Activated T-cell treated with anti-CD3 and anti-CD28 coated beads, Interleukin-2, amount 50 U/mL, for 24 hours (primary cell): Measurements from ENCODE around the gene CWC25.
A peak's percentile ranks its signal among the peaks of the same experiment; 100 is the strongest.
"Not testable (repeated sequence)": the region's sequence is repeated elsewhere in the genome, so short reads cannot be mapped to it uniquely, and the experiment has no call there.

Experiments
- DNase-seq: peaks from one replicate; pipeline ENCODE4 v3.0.0-alpha.2; 2020
- H3K27ac Mint-ChIP-seq: 2 replicates; pipeline ENCODE4 v1.8.0; 2020; ENCODE audit warnings: mild to moderate bottlenecking, mixed read lengths
- H3K27me3 Mint-ChIP-seq: 2 replicates; pipeline ENCODE4 v1.8.0; 2020; ENCODE audit warnings: mixed read lengths
- H3K36me3 Mint-ChIP-seq: 2 replicates; pipeline ENCODE4 v1.8.0; 2020; ENCODE audit warnings: low read depth, mixed read lengths
- H3K4me1 Mint-ChIP-seq: 2 replicates; pipeline ENCODE4 v1.8.0; 2020; ENCODE audit warnings: low read depth, mixed read lengths
- H3K4me3 Mint-ChIP-seq: 2 replicates; pipeline ENCODE4 v1.8.0; 2020; ENCODE audit warnings: mild to moderate bottlenecking, moderate library complexity, mixed read lengths
- H3K9me3 Mint-ChIP-seq: 2 replicates; pipeline ENCODE4 v1.8.0; 2020; ENCODE audit warnings: mixed read lengths

The CWC25 gene

GRCh38 chr17:38809828-38810227 is 15.3 kb downstream of the CWC25 start:
- no peaks in the 10 kb centered on the region for H3K4me1 Mint-ChIP-seq
- DNase-seq, result no peak
- peaks cover 91% of the 10 kb centered on the region for H3K36me3 Mint-ChIP-seq
- H3K4me3 Mint-ChIP-seq, result no peak overlapping the region
- H3K27me3 Mint-ChIP-seq, result no peaks in the 10 kb centered on the region
- H3K27ac Mint-ChIP-seq, result no peak overlapping the region
- no peaks in the 10 kb centered on the region for H3K9me3 Mint-ChIP-seq

DNA sequence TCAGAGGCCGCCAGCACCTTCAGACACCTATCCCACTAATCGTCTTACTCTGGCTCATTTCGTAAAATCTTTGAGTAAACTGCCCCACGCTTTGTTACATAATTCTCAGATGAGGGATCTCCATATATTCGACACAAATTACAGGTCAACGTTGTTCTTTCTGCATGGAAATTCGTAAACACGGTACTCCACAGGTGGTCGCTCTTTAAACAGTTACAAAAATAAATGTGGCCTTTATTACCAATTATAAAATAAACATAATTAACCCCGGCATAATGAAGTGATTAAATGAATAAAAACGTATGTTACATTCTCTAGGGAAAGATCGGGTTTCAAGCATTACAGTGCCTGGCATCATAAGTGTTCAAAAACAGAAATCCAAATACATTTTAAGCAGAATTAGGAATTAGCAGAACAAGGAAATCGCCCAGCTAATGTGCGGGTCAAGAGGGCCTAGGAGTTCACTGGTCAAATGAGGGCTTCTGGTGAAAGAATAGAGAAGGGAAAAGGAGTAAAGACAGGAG is 24.8 kb downstream of the CWC25 start:
- Mint-ChIP-seq H3K4me3 (peak overlapping the region; percentile 81), H3K36me3 (peaks cover 80% of the 10 kb centered on the region), H3K27ac (peak overlapping the region; percentile 89), H3K4me1 (peaks cover 41% of the 10 kb centered on the region), H3K27me3 (no peaks in the 10 kb centered on the region), H3K9me3 (no peaks in the 10 kb centered on the region)
- no peak for DNase-seq

DNA sequence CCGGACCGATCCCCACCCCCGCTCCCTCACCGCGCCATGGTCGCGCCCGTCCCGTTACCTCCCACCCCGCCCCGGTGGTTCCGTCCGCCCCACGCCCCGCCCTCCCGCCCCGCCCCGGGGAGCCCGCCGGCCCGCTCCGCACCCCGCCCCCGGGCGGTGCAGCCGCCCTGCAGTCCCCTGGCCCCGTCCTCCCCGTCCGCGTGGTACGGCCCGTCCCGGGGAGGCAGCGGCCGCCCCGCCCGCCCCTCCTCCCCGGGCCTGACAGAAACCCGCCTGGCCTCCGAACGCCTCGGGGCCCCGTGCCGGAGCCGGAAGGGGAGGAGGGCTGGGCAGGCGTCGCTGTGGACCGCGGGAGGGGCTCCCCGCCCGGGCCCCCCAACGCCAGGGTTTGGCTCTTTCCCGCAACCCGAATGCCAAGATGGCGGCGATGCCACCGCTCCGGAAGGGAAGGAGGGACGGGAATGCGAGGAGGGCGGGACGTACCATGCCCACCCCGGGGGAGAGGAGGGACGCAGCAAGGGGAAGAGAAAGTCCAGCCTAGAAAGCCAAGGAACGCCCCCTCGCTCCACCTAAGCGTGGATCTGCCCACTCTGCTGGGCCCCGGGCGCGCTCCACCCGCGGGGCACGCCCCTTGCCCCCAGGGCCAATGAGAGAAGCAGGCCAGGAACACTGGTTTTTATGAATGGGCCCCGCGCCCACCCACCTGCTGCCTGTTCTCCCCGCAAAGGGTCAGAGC is 25.5 kb downstream of the CWC25 start, which contains the start of gene PIP4K2B:
Gene PIP4K2B, minus strand, starts transcription at position 56 of the 736 bp plus-strand sequence. CDS start 132 bp downstream, outside the sequence.
- H3K4me3 Mint-ChIP-seq, result peak within 1 kb of the TSS; percentile 89
- peaks cover 43% of the 10 kb centered on the region for H3K4me1 Mint-ChIP-seq

GRCh38 chr17:38798614-38799500 is 26.3 kb downstream of the CWC25 start:
- Mint-ChIP-seq H3K27me3 (no peaks in the 10 kb centered on the region), H3K9me3 (no peaks in the 10 kb centered on the region), H3K36me3 (peaks cover 75% of the 10 kb centered on the region), H3K27ac (peak overlapping the region; percentile 95), H3K4me3 (peak overlapping the region; percentile 89), H3K4me1 (peaks cover 49% of the 10 kb centered on the region)
- DNase-seq, result peak; percentile 71

More for the DNA sequence above, 25.5 kb downstream of the CWC25 start, which contains the start of gene PIP4K2B:
- H3K36me3 Mint-ChIP-seq, result peaks cover 76% of the 10 kb centered on the region
- H3K9me3 Mint-ChIP-seq, result no peaks in the 10 kb centered on the region
- no peaks in the 10 kb centered on the region for H3K27me3 Mint-ChIP-seq
- H3K27ac Mint-ChIP-seq, result peak within 1 kb of the TSS; percentile 95
- peak; percentile 91 for DNase-seq

GRCh38 chr17:38797828-38798227 is 27.3 kb downstream of the CWC25 start:
- no peaks in the 10 kb centered on the region for H3K27me3 Mint-ChIP-seq
- no peak for DNase-seq
- H3K36me3 Mint-ChIP-seq, result peaks cover 69% of the 10 kb centered on the region
- H3K27ac Mint-ChIP-seq, result peak overlapping the region; percentile 95
- H3K4me1 Mint-ChIP-seq, result peaks cover 52% of the 10 kb centered on the region
- H3K9me3 Mint-ChIP-seq, result no peaks in the 10 kb centered on the region
- peak overlapping the region; percentile 89 for H3K4me3 Mint-ChIP-seq

GRCh38 chr17:38797158-38797490 is 28.0 kb downstream of the CWC25 start:
- peak overlapping the region; percentile 95 for H3K27ac Mint-ChIP-seq
- H3K4me1 Mint-ChIP-seq, result peaks cover 57% of the 10 kb centered on the region
- H3K4me3 Mint-ChIP-seq, result peak overlapping the region; percentile 89
- no peaks in the 10 kb centered on the region for H3K27me3 Mint-ChIP-seq
- no peaks in the 10 kb centered on the region for H3K9me3 Mint-ChIP-seq
- H3K36me3 Mint-ChIP-seq, result peaks cover 68% of the 10 kb centered on the region
- DNase-seq, result no peak

GRCh38 chr17:38796451-38797157 is 28.5 kb downstream of the CWC25 start:
- Mint-ChIP-seq H3K4me3 (no peak overlapping the region), H3K9me3 (no peaks in the 10 kb centered on the region), H3K27ac (peak overlapping the region; percentile 95), H3K36me3 (peaks cover 65% of the 10 kb centered on the region), H3K4me1 (peaks cover 59% of the 10 kb centered on the region), H3K27me3 (no peaks in the 10 kb centered on the region)
- DNase-seq, result no peak

DNA sequence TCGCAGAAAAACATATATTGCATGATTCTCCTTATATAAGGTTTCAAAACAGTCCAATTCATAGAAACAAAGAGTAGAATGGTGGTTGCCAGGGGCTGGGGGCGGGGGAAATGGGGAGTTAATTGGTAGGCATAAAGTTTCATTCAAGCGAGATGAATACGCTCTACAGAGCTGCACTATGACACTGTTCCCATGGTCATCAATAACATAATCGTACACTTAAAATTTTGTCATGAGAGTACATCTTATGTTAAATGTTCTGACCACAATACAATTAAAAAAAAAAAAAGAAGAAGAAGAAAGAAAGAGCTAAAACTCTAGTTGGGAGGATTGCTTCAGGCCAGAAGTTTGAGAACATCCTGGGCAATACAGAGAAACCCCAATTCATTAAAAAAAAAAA is 30.9 kb downstream of the CWC25 start:
- no peak overlapping the region for H3K27ac Mint-ChIP-seq
- H3K4me3 Mint-ChIP-seq, result no peak overlapping the region
- peaks cover 59% of the 10 kb centered on the region for H3K4me1 Mint-ChIP-seq

GRCh38 chr17:38791162-38791561 is 34.0 kb downstream of the CWC25 start:
- DNase-seq, result no peak
- H3K27ac Mint-ChIP-seq, result no peak overlapping the region
- H3K4me1 Mint-ChIP-seq, result peaks cover 34% of the 10 kb centered on the region
- H3K9me3 Mint-ChIP-seq, result no peaks in the 10 kb centered on the region
- no peak overlapping the region for H3K4me3 Mint-ChIP-seq
- peaks cover 53% of the 10 kb centered on the region for H3K36me3 Mint-ChIP-seq
- no peaks in the 10 kb centered on the region for H3K27me3 Mint-ChIP-seq

More for the DNA sequence above, 30.9 kb downstream of the CWC25 start:
- H3K9me3 Mint-ChIP-seq, result no peaks in the 10 kb centered on the region
- no peak for DNase-seq
- H3K36me3 Mint-ChIP-seq, result peaks cover 60% of the 10 kb centered on the region
- H3K27me3 Mint-ChIP-seq, result no peaks in the 10 kb centered on the region

- Mint-ChIP-seq H3K4me1 (peaks cover 26% of the 10 kb centered on the region), H3K36me3 (peaks cover 53% of the 10 kb centered on the region)
- H3K27me3 Mint-ChIP-seq, H3K9me3 Mint-ChIP-seq, DNase-seq, H3K4me3 Mint-ChIP-seq, H3K27ac Mint-ChIP-seq: not testable (repeated sequence)
These were observed 34.9 kb downstream of the CWC25 start for GRCh38 chr17:38790148-38790707.

GRCh38 chr17:38789185-38789584 is 35.9 kb downstream of the CWC25 start:
- DNase-seq, result no peak
- no peaks in the 10 kb centered on the region for H3K27me3 Mint-ChIP-seq
- peaks cover 58% of the 10 kb centered on the region for H3K36me3 Mint-ChIP-seq
- H3K27ac Mint-ChIP-seq, result no peak overlapping the region
- no peak overlapping the region for H3K4me3 Mint-ChIP-seq
- H3K4me1 Mint-ChIP-seq, result peaks cover 21% of the 10 kb centered on the region
- no peaks in the 10 kb centered on the region for H3K9me3 Mint-ChIP-seq

GRCh38 chr17:38787999-38788398 is 37.1 kb downstream of the CWC25 start:
- H3K4me1 Mint-ChIP-seq, result peaks cover 15% of the 10 kb centered on the region
- H3K9me3 Mint-ChIP-seq, DNase-seq, H3K27ac Mint-ChIP-seq, H3K4me3 Mint-ChIP-seq, H3K27me3 Mint-ChIP-seq: not testable (repeated sequence)
- peaks cover 63% of the 10 kb centered on the region for H3K36me3 Mint-ChIP-seq

DNA sequence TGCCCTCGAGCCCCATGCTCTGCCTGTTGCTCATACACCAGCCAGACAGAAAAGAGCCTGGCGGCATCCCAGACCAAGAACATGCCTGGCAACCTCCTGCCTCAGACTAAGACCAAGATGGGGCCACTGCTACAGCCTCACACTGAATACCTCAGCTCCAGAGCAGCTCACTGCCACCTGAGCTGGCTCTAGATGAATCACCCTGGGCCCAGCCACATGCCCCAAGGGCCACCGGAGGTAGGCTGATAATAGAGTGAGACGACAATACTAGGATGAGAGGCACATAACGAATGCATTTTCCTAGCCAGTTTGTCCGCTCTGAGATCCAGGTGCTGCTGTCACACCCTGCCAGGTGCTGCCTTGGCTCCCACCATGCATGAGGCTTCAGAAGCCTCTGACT is 38.7 kb downstream of the CWC25 start:
- H3K36me3 Mint-ChIP-seq, result peaks cover 69% of the 10 kb centered on the region
- peak overlapping the region; percentile 15 for H3K27ac Mint-ChIP-seq
- DNase-seq, result no peak
- peaks cover 7% of the 10 kb centered on the region for H3K4me1 Mint-ChIP-seq
- no peak overlapping the region for H3K4me3 Mint-ChIP-seq
- no peaks in the 10 kb centered on the region for H3K9me3 Mint-ChIP-seq
- H3K27me3 Mint-ChIP-seq, result no peaks in the 10 kb centered on the region

GRCh38 chr17:38783227-38783626 is 41.9 kb downstream of the CWC25 start:
- H3K4me1 Mint-ChIP-seq, result no peaks in the 10 kb centered on the region
- H3K9me3 Mint-ChIP-seq, result no peaks in the 10 kb centered on the region
- H3K27me3 Mint-ChIP-seq, result no peaks in the 10 kb centered on the region
- no peak for DNase-seq
- no peak overlapping the region for H3K4me3 Mint-ChIP-seq
- H3K36me3 Mint-ChIP-seq, result peaks cover 90% of the 10 kb centered on the region
- peak overlapping the region; percentile 29 for H3K27ac Mint-ChIP-seq
